ENCODE measurements around the gene GLIPR2. TPM values are rescaled to one million over a fixed set of nuclear protein-coding genes. Genes with fewer than 3 reads are reported as not detected.
A peak's percentile ranks its signal among the peaks of the same experiment; 100 is the strongest.

The GLIPR2 gene
- total RNA-seq, 2 experiments from 2014 or later = 67.8 to 73.0 TPM

DNA sequence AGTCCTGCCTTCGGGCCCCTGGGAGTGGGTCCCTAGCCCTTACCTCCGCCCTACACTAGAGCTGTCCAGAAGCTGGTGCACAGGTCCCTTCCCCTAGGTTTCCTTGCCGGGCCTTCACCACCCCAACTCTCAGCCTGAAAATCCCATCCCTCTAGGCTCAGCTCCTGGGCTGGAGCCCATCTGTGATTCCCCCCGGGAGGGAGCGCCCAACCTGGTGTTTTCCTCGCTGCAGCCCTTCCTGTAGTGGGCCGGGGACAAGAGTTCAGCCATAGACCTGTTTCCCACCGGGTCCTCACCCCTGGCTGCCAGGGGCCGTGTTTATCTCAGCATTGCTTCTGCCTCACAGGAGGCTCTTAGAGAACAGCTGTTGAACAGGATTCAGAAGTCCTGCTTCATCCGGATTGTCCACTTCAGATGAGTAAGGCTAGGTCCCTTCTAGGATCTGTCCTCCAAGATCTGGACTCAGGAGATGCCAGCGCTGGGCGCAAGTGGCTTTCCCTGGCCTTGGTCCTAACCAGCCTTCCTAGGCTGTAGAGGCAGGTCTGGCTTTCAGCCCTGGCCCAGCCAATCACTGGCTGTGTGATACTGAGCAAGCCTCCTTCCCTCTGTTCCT is 965 bp downstream of the GLIPR2 start:
- POLR2A ChIA-PET = interaction anchor here (0.9 to 1.8 kb wide), 3 partner anchors 10 to 29 kb away, joined by 3 to 6 read pairs (median 5); no protein-coding TSS in a partner anchor
- Mint-ChIP-seq H3K4me3 (peak overlapping the region; percentile 87), H3K36me3 (ENCODE audit: low read depth) (peaks cover 33% of the 10 kb centered on the region)

DNA sequence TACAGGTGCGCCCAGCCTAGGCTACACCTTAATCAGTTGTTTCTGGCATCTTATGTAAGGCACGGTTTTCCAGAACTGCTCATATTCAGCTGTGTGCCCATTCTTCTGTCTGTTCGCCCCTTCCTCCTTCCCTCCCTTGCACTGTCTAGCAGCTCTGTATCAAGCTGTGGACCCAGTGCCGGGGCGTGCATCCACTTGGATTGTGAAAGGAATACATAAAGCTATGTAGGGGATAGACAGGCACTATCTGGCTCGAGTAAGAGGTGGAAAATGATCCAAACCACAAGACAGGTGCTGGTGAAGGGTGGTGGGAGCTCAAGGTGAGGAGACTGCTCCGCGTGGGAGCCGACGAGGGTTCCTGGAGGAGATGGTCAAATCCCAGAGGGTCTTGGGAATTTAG is 2.0 kb downstream of the GLIPR2 start:
- H3K4me1 Mint-ChIP-seq (ENCODE audit: low read depth) = peaks cover 72% of the 10 kb centered on the region
- H3K9me3 Mint-ChIP-seq (ENCODE audit: insufficient read depth) = no peaks in the 10 kb centered on the region
- H3K27ac Mint-ChIP-seq = no peak overlapping the region
- ChIA-PET POLR2A (interaction anchor here (1.7 to 2.1 kb wide), 2 partner anchors 11 to 13 kb away, joined by 7 to 10 read pairs; no protein-coding TSS in a partner anchor), CTCF (interaction anchor here (1.1 to 3.2 kb wide), 4 partner anchors 33 to 52 kb away, joined by 3 to 26 read pairs (median 6); partner anchors contain the start of gene CLTA)
- ATAC-seq (no peak), DNase-seq (no peak)
- peaks cover 43% of the 10 kb centered on the region for H3K36me3 Mint-ChIP-seq (ENCODE audit: low read depth)
- H3K4me3 Mint-ChIP-seq = peak overlapping the region; percentile 87
- H3K27me3 Mint-ChIP-seq (ENCODE audit: low read depth) = peaks cover 17% of the 10 kb centered on the region

More for the DNA sequence above, 965 bp downstream of the GLIPR2 start:
- DNase-seq (no peak), ATAC-seq (no peak)
- Mint-ChIP-seq H3K27me3 (ENCODE audit: low read depth) (peaks cover 19% of the 10 kb centered on the region), H3K27ac (peak overlapping the region; percentile 53), H3K9me3 (ENCODE audit: insufficient read depth) (no peaks in the 10 kb centered on the region), H3K4me1 (ENCODE audit: low read depth) (peaks cover 62% of the 10 kb centered on the region)
- CTCF ChIA-PET = interaction anchor here (1.1 to 3.2 kb wide), 4 partner anchors 14 to 39 kb away, joined by 4 to 26 read pairs (median 6); no protein-coding TSS in a partner anchor

DNA sequence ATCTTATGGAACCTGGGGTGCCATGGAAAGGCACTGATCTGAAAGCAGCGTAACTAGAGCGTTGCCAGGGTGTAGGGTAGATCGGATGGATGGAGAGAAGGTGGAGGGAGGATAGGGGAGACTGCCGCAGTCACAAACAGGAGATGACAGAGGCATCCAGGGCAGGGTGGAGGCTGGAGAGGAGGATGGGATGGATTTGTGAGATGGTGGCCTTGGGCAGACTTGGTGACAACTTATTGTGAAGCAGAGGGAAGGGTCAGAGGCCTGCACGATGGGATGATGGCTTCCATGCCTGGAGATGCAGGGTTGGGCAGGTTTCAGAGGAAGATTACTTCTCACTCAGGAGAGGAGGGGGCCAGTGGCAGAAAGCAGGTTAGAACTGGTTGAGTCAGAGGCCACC is 2.4 kb downstream of the GLIPR2 start:
- DNase-seq = no peak
- ChIA-PET CTCF (interaction anchor here (1.1 to 3.2 kb wide), 5 partner anchors 13 to 52 kb away, joined by 3 to 26 read pairs (median 4); partner anchors contain the start of gene CLTA), POLR2A (interaction anchor here (1.7 to 2.1 kb wide), 2 partner anchors 10 to 13 kb away, joined by 7 to 10 read pairs; no protein-coding TSS in a partner anchor)

DNA sequence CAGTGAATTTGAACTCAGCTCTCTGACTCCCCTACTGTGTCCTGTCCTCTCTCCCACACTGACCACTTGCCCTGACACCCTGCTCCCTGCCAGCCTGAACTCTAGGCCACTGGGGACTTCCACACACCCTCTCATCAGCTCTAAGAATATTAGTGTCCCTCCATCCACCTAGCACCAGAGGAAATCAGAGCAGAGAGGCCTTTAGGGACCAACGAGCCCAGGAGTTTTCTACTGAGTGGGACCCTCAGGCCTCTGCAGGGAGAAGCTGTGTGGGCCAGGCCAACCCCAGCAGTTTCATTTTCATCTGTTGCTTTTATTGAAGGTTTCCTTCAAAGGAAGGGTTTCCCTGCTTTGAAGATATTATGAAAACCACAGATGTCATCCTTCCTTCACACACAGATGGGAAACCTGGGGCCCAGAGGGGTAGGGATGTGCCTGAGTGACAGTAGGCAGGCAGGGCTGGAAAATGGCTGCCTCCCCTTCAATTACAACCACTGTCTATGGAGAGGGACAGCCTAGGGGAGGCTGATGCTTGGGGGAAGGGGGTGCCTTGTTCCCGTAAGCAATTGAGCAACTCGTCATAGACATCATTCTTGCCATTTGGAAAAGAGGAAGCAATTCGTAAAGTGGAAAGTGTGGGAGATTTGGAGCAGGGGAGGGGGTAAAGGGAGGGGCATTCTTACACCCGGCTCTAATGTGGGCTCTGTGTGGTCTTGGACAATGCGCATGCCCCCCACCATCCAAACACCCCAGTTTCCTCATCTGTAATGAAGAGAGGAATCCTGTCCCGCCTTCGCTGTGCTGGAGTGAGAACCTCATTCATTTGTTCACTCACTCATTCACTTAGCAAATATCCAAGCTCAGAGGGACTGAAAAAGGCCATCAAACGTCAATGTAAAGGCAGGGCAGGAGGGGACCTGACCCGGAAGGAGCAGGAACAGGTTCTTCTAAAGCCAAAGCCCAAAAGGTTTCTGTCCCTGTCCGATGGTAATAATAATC is 3.9 kb downstream of the GLIPR2 start:
- ChIA-PET POLR2A (interaction anchor here (0.6 to 2.1 kb wide), 3 partner anchors 9 to 19 kb away, joined by 3 to 10 read pairs (median 7); no protein-coding TSS in a partner anchor), CTCF (interaction anchor here (1.3 to 2.0 kb wide), 4 partner anchors 12 to 49 kb away, joined by 4 to 19 read pairs (median 8); no protein-coding TSS in a partner anchor)
- H3K36me3 Mint-ChIP-seq (ENCODE audit: low read depth) = peaks cover 62% of the 10 kb centered on the region
- peak overlapping the region; percentile 88 for H3K27ac Mint-ChIP-seq
- ATAC-seq (peak; percentile 7), DNase-seq (peak; percentile 51)
- peaks cover 9% of the 10 kb centered on the region for H3K27me3 Mint-ChIP-seq (ENCODE audit: low read depth)
- H3K4me3 Mint-ChIP-seq = peak overlapping the region; percentile 67
- no peaks in the 10 kb centered on the region for H3K9me3 Mint-ChIP-seq (ENCODE audit: insufficient read depth)
- peaks cover 90% of the 10 kb centered on the region for H3K4me1 Mint-ChIP-seq (ENCODE audit: low read depth)

More for the DNA sequence above, 2.4 kb downstream of the GLIPR2 start:
- no peaks in the 10 kb centered on the region for H3K9me3 Mint-ChIP-seq (ENCODE audit: insufficient read depth)
- ATAC-seq = no peak
- peak overlapping the region; percentile 88 for H3K27ac Mint-ChIP-seq
- H3K27me3 Mint-ChIP-seq (ENCODE audit: low read depth) = peaks cover 17% of the 10 kb centered on the region
- no peak overlapping the region for H3K4me3 Mint-ChIP-seq
- peaks cover 76% of the 10 kb centered on the region for H3K4me1 Mint-ChIP-seq (ENCODE audit: low read depth)
- peaks cover 47% of the 10 kb centered on the region for H3K36me3 Mint-ChIP-seq (ENCODE audit: low read depth)

DNA sequence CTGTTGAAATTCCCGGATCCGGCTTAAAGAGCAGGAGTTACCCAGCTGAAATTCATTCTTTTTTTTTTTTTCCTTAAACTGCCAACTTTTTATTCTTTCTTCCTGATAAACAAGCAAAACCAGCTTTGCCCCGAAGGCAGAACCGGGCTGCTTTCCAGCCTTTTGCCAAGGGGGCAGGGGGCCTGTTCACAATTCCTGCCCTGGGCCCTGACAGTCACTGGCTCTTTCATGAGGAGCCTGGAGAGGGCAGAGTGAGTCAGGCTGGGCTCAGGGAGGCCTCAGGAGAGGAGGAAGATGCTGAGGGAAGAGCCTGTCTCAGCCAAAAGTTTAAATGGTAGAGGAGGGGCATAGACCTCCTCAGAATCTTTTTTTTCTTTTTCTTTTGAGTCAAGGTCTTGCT is 4.8 kb downstream of the GLIPR2 start:
- ChIA-PET CTCF (interaction anchor here (1.3 to 4.0 kb wide), 2 partner anchors 25 to 38 kb away, joined by 4 to 22 read pairs; no protein-coding TSS in a partner anchor), POLR2A (no interaction called here)
- ATAC-seq (no peak), DNase-seq (no peak)
- Mint-ChIP-seq H3K27me3 (ENCODE audit: low read depth) (peaks cover 4% of the 10 kb centered on the region), H3K9me3 (ENCODE audit: insufficient read depth) (peaks cover 5% of the 10 kb centered on the region), H3K4me3 (peak overlapping the region; percentile 67), H3K36me3 (ENCODE audit: low read depth) (peaks cover 71% of the 10 kb centered on the region), H3K4me1 (ENCODE audit: low read depth) (peaks cover 92% of the 10 kb centered on the region), H3K27ac (peak overlapping the region; percentile 88)

DNA sequence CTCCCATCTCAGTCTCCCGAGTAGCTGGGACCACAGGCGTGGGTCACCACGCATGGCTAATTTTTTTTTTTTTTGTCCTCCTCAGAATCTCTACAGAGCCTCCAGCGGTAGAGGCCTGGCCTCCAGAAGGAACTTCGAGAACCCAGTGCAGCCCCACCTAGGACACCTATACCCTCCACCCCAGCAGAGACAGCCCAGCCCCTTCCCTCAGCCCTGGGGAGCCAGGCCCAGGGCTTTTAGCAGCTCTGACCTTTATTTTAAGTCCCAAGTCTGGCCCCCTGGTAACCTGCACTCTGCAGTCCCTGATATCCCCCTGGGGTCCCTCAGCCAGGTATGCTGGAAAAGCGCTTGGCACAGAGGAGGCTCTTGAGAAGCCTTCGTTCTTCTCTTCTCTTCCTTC is 5.2 kb downstream of the GLIPR2 start:
- CTCF ChIA-PET = interaction anchor here (1.3 to 4.0 kb wide), 3 partner anchors 25 to 38 kb away, joined by 3 to 22 read pairs (median 4); no protein-coding TSS in a partner anchor
- DNase-seq = no peak
- POLR2A ChIA-PET = no interaction called here
- peak overlapping the region; percentile 91 for H3K27ac Mint-ChIP-seq
- ATAC-seq = no peak
- peaks cover 6% of the 10 kb centered on the region for H3K9me3 Mint-ChIP-seq (ENCODE audit: insufficient read depth)
- H3K4me3 Mint-ChIP-seq = no peak overlapping the region
- peaks cover 74% of the 10 kb centered on the region for H3K36me3 Mint-ChIP-seq (ENCODE audit: low read depth)
- peaks cover 94% of the 10 kb centered on the region for H3K4me1 Mint-ChIP-seq (ENCODE audit: low read depth)
- H3K27me3 Mint-ChIP-seq (ENCODE audit: low read depth) = peaks cover 4% of the 10 kb centered on the region

DNA sequence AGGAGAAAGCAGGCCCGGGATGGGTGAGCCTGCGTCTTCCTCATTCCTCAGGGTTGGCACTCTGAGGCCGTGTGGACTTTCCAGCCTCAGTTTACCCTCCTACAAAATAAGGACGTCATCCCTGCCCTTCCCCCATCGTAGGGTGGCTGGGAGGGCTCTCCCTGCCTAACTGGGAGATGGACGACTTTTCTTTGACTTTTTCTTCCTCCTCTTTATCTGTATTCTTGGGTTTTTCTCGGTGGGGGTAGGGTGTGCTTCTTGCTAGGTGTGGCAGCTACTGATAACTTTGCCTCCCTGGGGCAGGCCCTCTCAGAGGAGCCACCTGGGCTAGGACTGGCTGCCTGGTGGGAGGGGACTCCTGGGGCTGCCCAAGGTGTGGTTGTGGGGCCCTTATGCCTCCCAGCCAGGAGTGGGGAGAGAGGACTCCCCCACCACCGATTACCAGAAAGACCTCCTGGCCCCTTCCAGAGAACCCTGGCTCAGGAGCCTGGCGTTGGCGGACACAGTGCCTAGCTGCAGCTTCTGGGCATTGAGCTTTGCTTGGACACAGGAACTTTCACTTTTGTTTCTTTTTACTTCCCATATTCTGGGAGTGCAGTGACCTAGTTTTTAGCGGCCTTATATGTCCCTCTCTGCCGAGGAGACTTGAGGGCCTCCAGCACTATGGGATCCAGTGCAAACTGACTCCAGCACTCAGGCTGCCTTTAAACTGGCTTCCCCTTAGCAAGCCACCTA is 6.1 kb downstream of the GLIPR2 start:
- ATAC-seq (peak; percentile 16), DNase-seq (no peak)
- H3K9me3 Mint-ChIP-seq (ENCODE audit: insufficient read depth) = peaks cover 6% of the 10 kb centered on the region
- POLR2A ChIA-PET = interaction anchor here (0.8 to 3.4 kb wide), 2 partner anchors 48 to 116 kb away, joined by 3 to 26 read pairs; partner anchors contain the start of genes CLTA and GNE
- peaks cover 76% of the 10 kb centered on the region for H3K36me3 Mint-ChIP-seq (ENCODE audit: low read depth)
- H3K27ac Mint-ChIP-seq = peak overlapping the region; percentile 91
- peaks cover 3% of the 10 kb centered on the region for H3K27me3 Mint-ChIP-seq (ENCODE audit: low read depth)
- H3K4me3 Mint-ChIP-seq = peak overlapping the region; percentile 79
- CTCF ChIA-PET = interaction anchor here (1.0 to 4.0 kb wide), 5 partner anchors 22 to 42 kb away, joined by 3 to 22 read pairs (median 4); no protein-coding TSS in a partner anchor
- peaks cover 96% of the 10 kb centered on the region for H3K4me1 Mint-ChIP-seq (ENCODE audit: low read depth)

DNA sequence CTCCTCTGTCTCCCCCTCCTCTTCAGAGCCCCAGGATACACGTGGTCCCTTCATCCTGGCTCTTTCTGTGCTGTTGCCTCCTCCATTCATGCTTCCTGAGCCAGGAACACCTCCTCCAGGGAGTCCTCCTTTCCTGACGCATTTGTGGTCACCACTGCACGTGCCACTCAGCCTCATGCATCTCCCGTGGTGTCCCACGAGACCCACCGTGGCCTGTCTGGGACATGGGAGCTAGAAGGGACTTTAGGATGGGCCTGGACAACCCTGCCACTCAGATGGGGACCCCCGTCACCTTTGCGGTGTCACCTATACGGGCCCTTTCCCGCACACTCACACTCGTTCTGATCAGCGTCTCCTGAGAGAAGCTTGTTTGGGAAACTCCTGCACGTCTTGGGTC is 6.7 kb downstream of the GLIPR2 start:
- no peak for ATAC-seq
- POLR2A ChIA-PET = interaction anchor here (0.6 to 3.4 kb wide), 5 partner anchors 9 to 115 kb away, joined by 3 to 26 read pairs (median 3); partner anchors contain the start of genes CLTA and GNE

DNA sequence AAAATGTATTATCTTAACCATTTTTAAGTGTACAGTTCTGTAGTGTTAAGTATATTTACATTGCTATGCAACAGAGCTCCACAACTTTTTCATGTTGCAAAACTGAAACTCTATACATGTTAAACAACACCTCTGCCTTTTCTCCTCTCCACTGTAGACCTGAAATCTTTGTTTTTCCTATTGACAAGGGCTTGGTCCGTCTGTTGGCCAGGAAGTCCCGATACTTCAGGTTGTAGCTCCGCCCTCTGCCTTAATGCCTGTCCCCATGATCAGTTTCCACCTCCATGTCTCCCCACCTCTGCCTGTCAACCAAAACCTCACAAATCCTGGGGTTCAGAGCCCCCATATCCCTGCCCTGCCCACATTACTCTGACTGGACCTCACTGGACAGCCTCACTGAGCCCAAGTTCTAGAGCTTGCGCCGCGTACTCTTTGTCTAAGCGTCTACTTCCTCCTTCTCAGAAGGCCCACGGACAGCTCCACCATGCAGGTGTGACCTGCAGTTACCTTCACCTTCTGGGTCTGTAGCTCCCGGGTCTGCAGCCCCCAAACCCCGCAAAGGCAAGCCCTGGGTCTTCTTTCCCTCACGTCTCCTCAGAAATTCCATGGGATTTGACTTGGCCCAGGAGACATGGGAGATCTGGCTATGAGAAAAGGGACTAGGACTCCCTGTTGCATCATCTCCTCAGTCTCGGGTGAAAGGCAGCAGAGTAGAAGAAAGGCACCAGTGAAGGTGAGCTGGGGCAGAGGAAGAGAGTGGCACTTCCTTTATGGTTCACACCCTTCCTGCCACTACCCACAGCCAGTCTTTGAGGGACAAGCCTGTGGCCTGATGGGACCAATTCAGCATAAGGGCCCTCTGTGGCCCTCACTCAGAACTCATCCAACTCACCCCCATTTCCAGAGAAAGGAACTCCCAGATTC is 8.0 kb downstream of the GLIPR2 start:
- ATAC-seq (peak; percentile 34), DNase-seq (peak; percentile 64)
- no peaks in the 10 kb centered on the region for H3K27me3 Mint-ChIP-seq (ENCODE audit: low read depth)
- ChIA-PET CTCF (interaction anchor here (0.8 to 4.0 kb wide), 11 partner anchors 10 to 184 kb away, joined by 3 to 22 read pairs (median 4); partner anchors contain the start of gene CLTA), POLR2A (interaction anchor here (1.1 to 3.4 kb wide), 3 partner anchors 24 to 108 kb away, joined by 3 to 26 read pairs (median 3); partner anchors contain the start of genes CLTA and RECK)
- peaks cover 95% of the 10 kb centered on the region for H3K4me1 Mint-ChIP-seq (ENCODE audit: low read depth)
- peaks cover 78% of the 10 kb centered on the region for H3K36me3 Mint-ChIP-seq (ENCODE audit: low read depth)
- peak overlapping the region; percentile 91 for H3K27ac Mint-ChIP-seq
- peak overlapping the region; percentile 79 for H3K4me3 Mint-ChIP-seq
- peaks cover 6% of the 10 kb centered on the region for H3K9me3 Mint-ChIP-seq (ENCODE audit: insufficient read depth)

More for the DNA sequence above, 6.7 kb downstream of the GLIPR2 start:
- Mint-ChIP-seq H3K9me3 (ENCODE audit: insufficient read depth) (peaks cover 6% of the 10 kb centered on the region), H3K4me3 (peak overlapping the region; percentile 79), H3K27ac (peak overlapping the region; percentile 91), H3K27me3 (ENCODE audit: low read depth) (no peaks in the 10 kb centered on the region), H3K4me1 (ENCODE audit: low read depth) (peaks cover 96% of the 10 kb centered on the region), H3K36me3 (ENCODE audit: low read depth) (peaks cover 78% of the 10 kb centered on the region)
- CTCF ChIA-PET = interaction anchor here (1.0 to 4.0 kb wide), 5 partner anchors 21 to 43 kb away, joined by 3 to 22 read pairs (median 9); no protein-coding TSS in a partner anchor
- no peak for DNase-seq

DNA sequence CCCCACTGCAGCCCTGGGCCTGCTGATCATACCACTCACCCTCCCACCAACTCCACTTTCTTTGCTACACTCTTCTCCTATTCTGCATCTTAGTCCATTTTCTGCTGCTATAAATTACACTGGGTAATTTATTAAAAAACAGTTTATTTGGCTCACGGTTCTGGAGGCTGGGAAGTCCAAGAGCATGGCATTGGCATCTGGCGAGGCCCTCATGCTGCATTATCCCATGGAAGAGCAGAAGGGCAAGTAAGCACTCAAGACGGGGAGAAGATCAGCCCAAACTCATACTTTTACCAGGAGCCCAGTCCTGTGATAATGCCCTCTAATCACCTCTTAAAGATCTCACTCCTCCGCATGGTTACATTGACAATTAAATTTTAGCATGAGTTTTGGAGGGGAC is 9.4 kb downstream of the GLIPR2 start:
- ChIA-PET POLR2A (no interaction called here), CTCF (no interaction called here)
- Mint-ChIP-seq H3K27ac (no peak overlapping the region), H3K4me3 (no peak overlapping the region), H3K36me3 (ENCODE audit: low read depth) (peaks cover 84% of the 10 kb centered on the region), H3K4me1 (ENCODE audit: low read depth) (peaks cover 94% of the 10 kb centered on the region), H3K9me3 (ENCODE audit: insufficient read depth) (peaks cover 6% of the 10 kb centered on the region), H3K27me3 (ENCODE audit: low read depth) (no peaks in the 10 kb centered on the region)
- DNase-seq (no peak), ATAC-seq (no peak)

All from activated CD8-positive, alpha-beta T cell treated with anti-CD3 and anti-CD28 coated beads, Interleukin-2, amount 10 ng/mL, durations not matched to agents 7 days and 5 days (primary cell).